ENCODE measurements around the gene SOCS2. TPM values are rescaled to one million over a fixed set of nuclear protein-coding genes. Genes with fewer than 3 reads are reported as not detected.

The SOCS2 gene
- total and polyA plus RNA-seq, 2 of the 8 experiments (the other 6 are each of a cell fraction or from before 2014, with no cell fraction given) = 14.5 to 18.0 TPM

DNA sequence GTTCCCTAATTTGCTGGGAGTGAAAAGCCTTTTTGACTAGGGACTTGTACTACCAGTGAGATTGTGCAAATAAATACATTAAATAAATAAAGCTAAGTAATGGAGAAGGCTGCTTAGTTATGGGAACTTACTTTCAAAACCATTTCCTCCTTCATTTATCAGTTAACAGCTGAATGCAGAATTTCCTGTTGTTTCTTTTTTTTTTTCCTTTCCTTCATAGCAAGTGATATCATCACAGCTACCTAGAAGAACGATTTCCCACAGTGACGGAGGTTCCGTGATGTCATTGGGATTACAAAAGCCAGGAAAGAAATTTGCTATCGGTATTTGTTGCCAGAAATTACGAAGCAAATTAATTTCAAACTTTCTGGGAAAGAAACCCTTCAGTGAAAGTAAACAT is 42.1 kb upstream of the SOCS2 start:
- no peak overlapping the region for H2AFZ ChIP-seq (ENCODE audit: low read length)
- H3K4me2 ChIP-seq (ENCODE audit: insufficient read depth in 1 of 2, low read depth in 2 of 2, low read length in 2 of 2) = no peak overlapping the region
- no peak overlapping the region for H3K9ac ChIP-seq (replicated peaks in 1 of 4; ENCODE audit: extremely low read depth in 1 of 4, low read depth in 3 of 4, low read length in 3 of 4)
- no peaks in the 10 kb centered on the region for H4K20me1 ChIP-seq (replicated peaks in 1 of 2; ENCODE audit: control insufficient read depth in 1 of 2, insufficient read depth in 2 of 2, low read length in 2 of 2)
- no peaks in the 10 kb centered on the region; the same call in 1 of the 2 replicates for H3K23me2 ChIP-seq (ENCODE audit: low read depth, low read length)
- DNase-seq (ENCODE audit: low read depth in 1 of 2, low spot score in 2 of 2) (no peak), FAIRE-seq (no peak)
- H4K8ac ChIP-seq (ENCODE audit: extremely low read depth, insufficient read depth, low read length) = no peak overlapping the region
- H3K23ac ChIP-seq (ENCODE audit: insufficient read length) = no peak overlapping the region
- no peak overlapping the region for H4K91ac ChIP-seq (replicated peaks; ENCODE audit: insufficient read length, low read length)
- no peak overlapping the region for H2AK5ac ChIP-seq (ENCODE audit: low read depth, low read length)
- H3K4ac ChIP-seq (replicated peaks; ENCODE audit: insufficient read length, low read depth, low read length) = no peak overlapping the region
- CTCF ChIA-PET (ENCODE audit: partially characterized antibody) = interaction anchor here (0.9 to 1.1 kb wide), 3 partner anchors 26 to 571 kb away, joined by 3 to 6 read pairs (median 3); no protein-coding TSS in a partner anchor
- H3K79me2 ChIP-seq (ENCODE audit: control insufficient read depth in 1 of 2, insufficient read depth in 2 of 2, low read length in 2 of 2) = no peaks in the 10 kb centered on the region
- H4K5ac ChIP-seq (ENCODE audit: insufficient read length, low read depth, low read length) = no peak overlapping the region
- H3K4me1 ChIP-seq (replicated peaks in 1 of 4; ENCODE audit: control insufficient read depth in 3 of 4, insufficient read depth in 4 of 4, low read length in 3 of 4) = no peaks in the 10 kb centered on the region
- H3K79me1 ChIP-seq (ENCODE audit: low read depth, low read length) = no peaks in the 10 kb centered on the region
- H3K36me3 ChIP-seq (ENCODE audit: control insufficient read depth in 2 of 4, insufficient read depth in 4 of 4, low read length in 3 of 4) = no peaks in the 10 kb centered on the region
- H2BK120ac ChIP-seq (replicated peaks; ENCODE audit: low read depth, low read length) = no peak overlapping the region
- 81% methylated on average over 5 of the region's 5 CpGs; no CpG with 5 or more reads in 1 of the 2 experiments for WGBS, 2 experiments (ENCODE audit: extremely low coverage in 1 of 2, insufficient coverage in 1 of 2, insufficient read length in 1 of 2, insufficient replicate concordance in 2 of 2, low coverage in 1 of 2, low lambda C conversion rate in 2 of 2, missing lambda C conversion rate in 1 of 2)
- no peak overlapping the region for H3K14ac ChIP-seq (ENCODE audit: insufficient read length)
- H3K27ac ChIP-seq (ENCODE audit: low read depth, low read length) = no peak overlapping the region
- H3K4me3 ChIP-seq (ENCODE audit: extremely low read depth in 1 of 4, insufficient read depth in 2 of 4, low read depth in 3 of 4, low read length in 4 of 4) = no peak overlapping the region
- no peak overlapping the region for H3K18ac ChIP-seq (ENCODE audit: extremely low read depth, low read length)
- H3K27me3 ChIP-seq (replicated peaks in 1 of 4; ENCODE audit: control insufficient read depth in 3 of 4, extremely low read depth in 1 of 4, insufficient read depth in 3 of 4, low read length in 3 of 4) = no peaks in the 10 kb centered on the region
- TF ChIP-seq POLR2AphosphoS5 (IDR thresholded peaks at IDR 0.05; ENCODE audit: low read depth, low read length) (no peak), TAF1 (IDR thresholded peaks at IDR 0.05; ENCODE audit: low read depth, low read length) (no peak), MAFK (IDR thresholded peaks at IDR 0.05; ENCODE audit: low read depth, low read length) (no peak), SP1 (IDR thresholded peaks at IDR 0.05; ENCODE audit: low read depth, low read length) (no peak)
- no peak overlapping the region for H2BK15ac ChIP-seq (ENCODE audit: low read length)
- H2BK5ac ChIP-seq (ENCODE audit: low read depth, low read length) = no peak overlapping the region
- H2BK12ac ChIP-seq (ENCODE audit: low read depth, low read length) = no peak overlapping the region
- no peaks in the 10 kb centered on the region for H3K9me3 ChIP-seq (ENCODE audit: insufficient read depth in 2 of 2, low read depth in 1 of 2, low read length in 1 of 2)
- H2BK20ac ChIP-seq (ENCODE audit: low read length) = no peak overlapping the region
- POLR2A ChIA-PET (ENCODE audit: partially characterized antibody) = no interaction called here
- H3K56ac ChIP-seq (replicated peaks; ENCODE audit: insufficient read length, low read depth, low read length) = no peak overlapping the region
